G401.6 (cell line): ENCODE data around the gene RNU5B-1.

Source experiments
- FAIRE-seq: peaks from 2 replicates; lab custom pipeline; 2012; peaks lifted over from hg19 to GRCh38; lab: Jason Lieb, UNC

RNU5B-1 gene

DNA sequence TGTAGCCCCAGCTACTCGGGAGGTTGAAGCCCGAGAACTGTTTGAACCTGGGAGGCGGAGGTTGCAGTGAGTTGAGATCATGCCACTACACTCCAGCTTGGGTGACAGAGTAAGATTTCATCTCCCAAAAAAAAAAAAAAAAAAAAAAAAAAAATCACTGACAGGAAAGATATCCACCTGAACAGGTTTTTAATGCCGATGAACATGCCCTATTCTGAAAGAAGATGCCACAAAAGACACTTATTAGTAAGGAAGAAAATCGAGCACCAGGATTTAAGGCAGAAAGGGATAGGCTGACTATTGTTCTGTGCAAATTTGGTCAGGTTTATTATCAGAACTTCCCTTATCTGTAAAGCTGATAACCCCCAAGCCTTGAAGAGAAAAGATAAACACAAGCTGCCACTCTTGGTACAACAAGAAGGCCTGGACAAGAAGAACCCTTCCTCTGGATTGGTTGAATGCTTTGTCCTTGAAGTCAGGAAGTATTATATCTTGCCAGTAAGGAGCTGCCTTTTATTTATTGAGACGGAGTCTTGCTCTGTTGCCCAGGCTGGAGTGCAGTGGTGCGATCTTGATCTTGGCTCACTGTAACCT is 15.1 kb upstream of the RNU5B-1 start:
- FAIRE-seq: no peak

- no peak for FAIRE-seq
Measured at GRCh38 chr15:65290228-65290627, 14.2 kb upstream of the RNU5B-1 start.

GRCh38 chr15:65292938-65293518 is 11.4 kb upstream of the RNU5B-1 start:
- no peak for FAIRE-seq

DNA sequence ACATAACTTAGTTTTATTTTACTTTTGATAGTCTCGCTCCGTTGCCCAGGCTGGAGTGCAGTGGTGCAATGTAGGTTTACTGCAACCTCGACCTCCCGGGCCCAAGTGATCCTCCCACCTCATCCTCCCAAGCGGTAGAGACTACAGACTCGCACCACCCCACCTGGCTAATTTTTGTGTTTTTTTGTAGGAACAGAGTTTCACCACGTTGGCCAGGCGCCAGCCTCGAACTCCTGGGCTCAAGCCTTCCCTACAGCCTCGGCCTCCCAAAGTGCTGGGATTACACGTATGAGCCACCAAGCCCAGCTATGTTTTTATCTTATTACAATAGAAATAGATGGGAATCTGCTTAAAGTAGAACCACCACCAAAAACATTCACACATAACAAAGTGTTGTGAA is 5.7 kb upstream of the RNU5B-1 start:
- no peak for FAIRE-seq

DNA sequence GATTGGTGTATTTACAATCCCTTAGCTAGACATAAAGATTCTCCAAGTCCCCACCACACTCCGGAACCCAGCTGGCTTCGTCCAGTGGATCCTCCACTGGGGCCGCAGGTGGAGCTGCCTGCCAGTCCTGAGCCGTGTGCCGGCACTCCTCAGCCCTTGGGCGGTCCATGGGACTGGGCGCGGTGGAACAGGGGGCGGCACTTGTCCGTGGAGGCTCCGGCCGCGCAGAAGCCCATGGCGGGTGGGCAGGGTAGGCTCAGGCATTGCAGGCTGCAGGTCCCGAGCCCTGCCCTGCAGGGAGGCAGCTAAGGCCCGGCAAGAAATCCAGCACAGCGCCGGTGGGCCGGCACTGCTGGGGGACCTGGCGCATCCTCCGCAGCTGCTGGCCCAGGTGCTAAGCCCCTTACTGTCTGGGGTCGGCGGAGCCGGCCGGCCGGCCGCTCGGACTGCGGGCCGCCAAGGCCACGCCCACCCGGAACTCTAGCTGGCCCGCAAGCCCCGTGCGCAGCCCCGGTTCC is 3.5 kb upstream of the RNU5B-1 start:
- FAIRE-seq: no peak

DNA sequence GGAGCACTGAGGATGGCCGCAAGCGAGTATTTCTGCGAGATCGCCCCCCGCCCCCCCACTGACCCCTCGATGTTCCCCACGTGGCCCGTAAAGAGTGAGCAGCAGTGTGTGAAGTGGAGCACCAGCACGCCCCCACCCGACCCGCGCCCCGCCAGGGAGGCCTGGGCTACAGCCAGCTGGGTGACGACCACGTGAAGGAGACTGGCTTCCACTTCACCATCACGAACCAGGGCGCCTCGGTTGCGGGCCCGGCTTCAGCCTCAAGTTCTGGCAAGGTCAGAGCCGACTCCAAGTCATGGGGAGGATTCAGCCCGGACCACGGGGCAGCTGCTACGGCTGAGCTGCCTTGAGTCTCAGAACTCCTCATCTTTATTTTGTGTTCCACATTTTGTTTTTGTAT is 2.4 kb upstream of the RNU5B-1 start:
- FAIRE-seq: no peak

DNA sequence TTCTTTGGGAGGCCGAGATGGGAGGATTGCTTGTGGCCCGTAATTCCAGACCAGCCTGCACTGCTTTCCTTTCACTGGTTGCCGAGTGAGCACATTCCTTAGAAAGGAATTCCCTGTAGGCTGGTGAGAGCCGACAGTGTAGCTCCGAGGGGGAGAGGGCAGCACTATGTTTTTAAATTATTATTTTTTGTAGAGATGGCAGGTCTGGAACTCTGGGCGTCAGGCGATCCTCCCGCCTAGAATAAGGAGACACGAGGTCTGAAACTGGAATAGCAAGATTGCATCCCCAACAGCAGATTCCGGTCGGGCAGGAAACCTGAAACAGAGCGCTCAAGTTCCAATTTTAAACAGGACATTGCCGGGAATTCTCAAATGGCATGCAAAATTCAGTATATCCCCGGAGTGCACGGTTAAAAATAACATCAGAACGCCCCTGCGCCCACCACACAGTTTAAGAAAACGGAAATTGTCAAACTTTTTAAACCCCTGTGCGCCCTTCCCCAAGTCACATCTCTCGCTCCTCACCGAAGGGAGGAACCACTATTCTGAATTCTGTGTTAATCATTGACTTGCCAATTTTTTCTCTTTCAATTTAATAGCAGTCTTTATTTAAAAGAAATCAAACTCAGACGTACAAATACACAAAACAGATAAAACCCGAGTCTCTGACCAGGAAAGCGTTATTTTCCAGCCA is 643 bp upstream of the RNU5B-1 start:
- FAIRE-seq: no peak

- no peak for FAIRE-seq
Measured at GRCh38 chr15:65305150-65305758, 777 bp downstream of the RNU5B-1 start.

DNA sequence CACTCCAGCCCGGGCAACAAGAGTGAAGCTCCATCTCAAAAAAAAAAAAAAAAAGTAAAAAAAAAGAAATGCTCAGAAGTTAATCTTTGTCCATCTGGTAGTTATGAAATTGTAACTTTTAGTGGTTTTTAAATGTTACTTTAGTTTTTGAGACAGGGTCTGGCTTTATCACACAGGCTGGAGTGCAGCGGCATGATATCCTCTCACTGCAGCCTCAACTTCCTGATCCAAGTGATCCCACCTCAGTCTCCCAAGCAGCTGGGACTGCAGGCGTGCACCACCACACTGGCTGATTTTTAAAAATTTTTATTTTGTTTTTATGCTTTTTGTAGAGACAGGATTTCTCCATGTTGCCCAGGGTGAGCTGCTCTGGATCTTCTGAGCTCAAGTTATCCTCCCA is 1.3 kb downstream of the RNU5B-1 start:
- FAIRE-seq: no peak

- no peak for FAIRE-seq
Measured at GRCh38 chr15:65306551-65306950, 2.1 kb downstream of the RNU5B-1 start.

DNA sequence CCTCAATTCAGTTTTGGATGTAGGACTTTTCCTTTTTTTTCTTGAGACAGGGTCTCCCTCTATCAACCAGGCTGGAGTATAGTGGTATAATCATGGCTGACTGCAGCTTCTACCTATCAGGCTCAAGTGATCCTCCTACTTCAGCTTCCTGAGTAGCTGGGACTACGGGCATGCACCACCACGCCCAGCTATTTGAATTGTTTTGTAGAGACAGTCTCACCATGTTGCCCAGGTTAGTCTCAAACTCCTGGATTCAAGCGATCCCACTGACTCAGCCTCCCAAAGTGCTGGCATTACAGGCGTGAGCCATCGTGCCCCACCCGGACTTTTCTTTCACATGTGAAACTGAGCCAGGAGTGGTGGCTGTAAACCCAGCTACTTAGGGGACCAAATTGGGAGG is 3.5 kb downstream of the RNU5B-1 start:
- no peak for FAIRE-seq

DNA sequence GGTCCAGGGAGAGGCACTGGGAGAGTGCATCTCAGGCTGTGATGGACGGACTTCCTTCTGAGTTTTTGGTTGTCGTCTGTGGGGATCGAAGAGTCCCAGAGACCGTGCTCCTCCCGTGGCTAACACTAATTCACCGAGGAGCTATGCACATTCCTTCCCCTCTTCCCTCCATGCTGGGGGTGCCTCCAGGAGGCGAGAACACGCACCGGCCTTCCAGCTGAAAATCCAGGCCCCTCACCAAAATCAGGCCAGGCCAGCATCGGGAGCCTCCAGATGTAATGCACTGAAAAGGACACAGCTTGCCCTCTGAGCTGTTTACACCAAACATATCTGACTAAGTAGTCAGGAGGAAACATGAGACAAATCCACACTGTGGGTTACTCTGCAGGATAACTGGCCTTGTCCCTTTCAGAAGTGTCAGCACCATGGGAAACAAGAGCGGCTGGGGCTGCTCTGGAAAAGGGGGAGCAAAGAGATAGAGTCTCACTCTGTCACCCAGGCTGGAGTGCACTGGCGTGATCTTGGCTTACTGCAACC is 5.5 kb downstream of the RNU5B-1 start:
- FAIRE-seq: no peak

- FAIRE-seq: no peak
Measured at GRCh38 chr15:65310431-65311137, 6.1 kb downstream of the RNU5B-1 start.

DNA sequence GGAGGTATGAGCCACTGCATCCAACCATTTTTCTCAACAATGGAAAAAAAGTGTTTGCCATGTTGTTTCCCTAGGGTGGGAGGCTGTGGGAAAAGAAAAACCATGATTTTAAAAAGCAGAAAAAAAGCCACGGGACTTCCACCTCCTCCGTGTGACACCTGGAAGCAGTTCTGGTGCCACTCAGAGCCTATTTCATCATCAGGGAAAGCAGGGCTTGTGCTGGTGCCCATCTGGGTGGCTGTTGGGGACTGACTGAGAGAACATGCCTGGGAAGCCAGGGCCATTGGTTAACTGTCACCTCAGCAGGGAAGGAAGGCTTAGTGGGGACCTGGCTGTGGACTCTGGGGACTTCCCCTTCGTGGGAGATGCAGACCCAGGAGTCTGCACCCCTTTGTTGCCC is 7.3 kb downstream of the RNU5B-1 start:
- no peak for FAIRE-seq

- FAIRE-seq: no peak
Measured at GRCh38 chr15:65312400-65312916, 8.0 kb downstream of the RNU5B-1 start.

- FAIRE-seq: peak; percentile 73
Measured at GRCh38 chr15:65318870-65319356, 14.4 kb downstream of the RNU5B-1 start.

DNA sequence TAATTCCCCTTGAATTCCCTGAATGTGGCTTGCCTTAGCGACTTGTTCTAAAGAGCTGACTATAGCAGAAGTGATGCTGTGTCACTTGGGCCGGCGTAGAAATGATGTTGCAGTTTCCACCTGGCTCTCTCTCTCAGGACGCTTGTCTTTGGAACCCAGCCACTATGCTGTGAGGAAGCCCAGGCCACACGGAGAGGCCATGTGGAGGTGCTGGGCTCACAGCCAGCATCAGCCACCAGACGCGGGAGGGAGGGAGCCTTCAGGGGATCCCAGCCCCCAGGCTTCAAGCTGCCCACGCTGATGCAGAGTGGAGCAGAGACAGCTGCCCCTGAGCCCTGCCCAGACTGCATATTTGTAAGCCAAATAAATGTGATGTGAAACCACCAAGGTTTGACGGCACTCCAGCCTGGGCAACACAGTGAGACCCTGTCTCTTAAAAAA is 18.6 kb downstream of the RNU5B-1 start:
- FAIRE-seq: no peak

- FAIRE-seq: no peak
Measured at GRCh38 chr15:65326117-65326526, 21.6 kb downstream of the RNU5B-1 start.

DNA sequence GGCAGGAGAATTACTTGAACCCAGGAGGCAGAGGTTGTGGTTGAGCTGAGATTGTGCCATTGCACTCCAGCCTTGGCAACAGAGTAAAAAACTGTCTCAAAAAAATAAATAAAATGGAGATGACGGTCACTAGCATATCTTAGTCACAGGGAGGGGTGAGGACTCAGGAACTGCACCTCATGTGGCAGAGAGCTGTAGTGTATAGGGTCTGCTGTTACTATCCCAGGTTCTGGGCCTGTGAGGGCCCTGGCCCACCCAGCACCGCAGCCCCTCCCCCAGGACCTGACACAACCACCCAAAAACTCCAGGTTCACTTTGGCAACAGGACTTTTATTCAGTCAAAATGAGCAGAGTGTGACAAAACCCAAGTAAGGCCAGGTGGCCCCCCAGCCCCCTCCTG is 22.3 kb downstream of the RNU5B-1 start:
- FAIRE-seq: no peak

DNA sequence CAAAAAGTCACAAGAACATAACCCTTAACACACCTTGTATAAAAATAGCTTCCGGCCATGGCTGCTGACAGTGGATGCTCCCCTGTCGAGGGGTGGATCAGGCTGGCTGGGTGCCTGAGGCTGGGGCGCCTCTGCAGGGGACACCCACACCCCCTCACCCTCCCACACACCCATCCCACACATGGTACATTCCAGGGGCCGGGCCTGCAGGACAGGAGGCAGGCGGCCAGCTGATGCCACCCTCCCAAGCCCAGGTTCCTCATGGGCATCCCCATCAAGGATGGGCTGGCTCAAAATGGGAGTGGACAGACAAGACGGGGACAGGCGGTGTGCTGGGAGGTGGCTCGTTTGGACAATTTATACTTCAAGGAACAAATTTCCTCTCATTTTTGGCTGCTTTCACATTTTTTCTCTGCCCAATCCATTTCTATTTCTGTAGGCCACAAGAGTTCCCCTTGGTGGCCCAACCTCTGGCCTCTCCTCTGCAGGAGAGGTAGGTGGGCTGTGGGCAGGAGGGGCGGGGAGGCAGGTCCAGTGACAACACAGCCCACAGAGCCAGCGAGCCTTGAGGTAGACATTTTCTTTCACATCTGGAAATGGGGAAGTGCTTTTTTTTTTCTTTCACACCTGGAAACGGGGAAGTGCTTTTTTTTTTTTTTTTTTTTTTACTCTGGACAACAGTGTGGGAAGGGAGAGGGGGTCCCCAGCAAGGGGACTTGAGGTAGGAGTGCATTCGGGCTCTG is 23.3 kb downstream of the RNU5B-1 start:
- FAIRE-seq: no peak
